ENCODE results near the gene IFI35. TPM values are rescaled to one million over a fixed set of nuclear protein-coding genes. Genes with fewer than 3 reads are reported as not detected.

The IFI35 gene
- total and polyA plus RNA-seq, 11 donors: 8.4 to 66.7 (median 11.9) TPM

GRCh38 chr17:43033948-43034881 lies 27.6 kb downstream of the IFI35 start:
- H3K4me1 ChIP-seq: no peaks in the 10 kb centered on the region
- 51 to 60% (median 54%) methylated on average over 12 of the region's 12 CpGs for WGBS, 4 donors
- intact Hi-C loops (cut with DNase I): loop anchor here in 1 of 10 donors (5.0 kb wide), 1 partner anchor 93 kb away; the partner anchor contains the start of gene BRCA1
- H3K27me3 ChIP-seq: no peaks in the 10 kb centered on the region
- ATAC-seq (no peak), DNase-seq (no peak)
- no peak overlapping the region for H3K27ac ChIP-seq
- TF ChIP-seq POLR2A (IDR thresholded peaks at IDR 0.05) (no peak), CTCF (IDR thresholded peaks at IDR 0.05) (no peak)
- no peaks in the 10 kb centered on the region for H3K36me3 ChIP-seq
- no peaks in the 10 kb centered on the region for H3K9me3 ChIP-seq
- no peak overlapping the region for H3K4me3 ChIP-seq

- H3K4me1 ChIP-seq: no peaks in the 10 kb centered on the region
- WGBS, 4 donors: 86 to 97% (median 89%) methylated on average over 3 of the region's 3 CpGs
- no peaks in the 10 kb centered on the region for H3K36me3 ChIP-seq
- ATAC-seq: no peak
- intact Hi-C loops (cut with DNase I): loop anchor here in 1 of 10 donors (5.0 kb wide), 1 partner anchor 92 kb away; the partner anchor contains the start of gene BRCA1
- no peak for DNase-seq
- no peak for TF ChIP-seq CTCF (IDR thresholded peaks at IDR 0.05)
- no peak for TF ChIP-seq POLR2A (IDR thresholded peaks at IDR 0.05)
- H3K4me3 ChIP-seq: no peak overlapping the region
- no peak overlapping the region for H3K27ac ChIP-seq
- no peaks in the 10 kb centered on the region for H3K27me3 ChIP-seq
- no peaks in the 10 kb centered on the region for H3K9me3 ChIP-seq
Observed at GRCh38 chr17:43034894-43035293, 28.3 kb downstream of the IFI35 start.

- intact Hi-C loops (cut with DNase I): loop anchor here in 1 of 10 donors (10.0 kb wide), 1 partner anchor 55 kb away; no protein-coding TSS in a partner anchor
- Histone ChIP-seq H3K27me3 (no peaks in the 10 kb centered on the region), H3K27ac (no peak overlapping the region), H3K9me3 (no peaks in the 10 kb centered on the region), H3K4me1 (no peaks in the 10 kb centered on the region), H3K4me3 (no peak overlapping the region), H3K36me3 (no peaks in the 10 kb centered on the region)
- no peak for DNase-seq
- ATAC-seq: no peak
- no peak for TF ChIP-seq POLR2A (IDR thresholded peaks at IDR 0.05)
- no peak for TF ChIP-seq CTCF (IDR thresholded peaks at IDR 0.05)
- 90 to 100% (median 97%) methylated on average over 2 of the region's 2 CpGs for WGBS, 4 donors
Observed at GRCh38 chr17:43039646-43040045, 33.1 kb downstream of the IFI35 start.

- Histone ChIP-seq H3K27me3 (no peaks in the 10 kb centered on the region), H3K36me3 (no peaks in the 10 kb centered on the region), H3K4me1 (no peaks in the 10 kb centered on the region), H3K9me3 (no peaks in the 10 kb centered on the region), H3K27ac (no peak overlapping the region), H3K4me3 (no peak overlapping the region)
- 84 to 93% (median 90%) methylated on average over 2 of the region's 2 CpGs for WGBS, 4 donors
- no peak for TF ChIP-seq POLR2A (IDR thresholded peaks at IDR 0.05)
- no peak for TF ChIP-seq CTCF (IDR thresholded peaks at IDR 0.05)
- no peak for ATAC-seq
- DNase-seq: no peak
- intact Hi-C loops (cut with DNase I): loop anchor here in 1 of 10 donors (10.0 kb wide), 1 partner anchor 54 kb away; no protein-coding TSS in a partner anchor
Observed at GRCh38 chr17:43040655-43041054, 34.1 kb downstream of the IFI35 start.
